Mucosa of descending colon (tissue), 3 donors: ENCODE data around the gene KNTC1. TPM values are rescaled to one million over a fixed set of nuclear protein-coding genes. Genes with fewer than 3 reads are reported as not detected.
"Not testable (repeated sequence)": the region's sequence is repeated elsewhere in the genome, so short reads cannot be mapped to it uniquely, and the experiment has no call there.

Experiments
- ATAC-seq: fragments of 200-7000 bp; cut with Tn5 transposase; one replicate; pipeline ENCODE4 v1.9.1; 2020; ENCODE audit warnings: mild to moderate bottlenecking, moderate library complexity
- DNase-seq, 3 donors: peaks; one replicate each; pipeline ENCODE4 v3.0.0-alpha.2; 2020
- H3K36me3 ChIP-seq: fragments of 200-600 bp; one replicate; pipeline ENCODE4 v1.8.0; 2021; ENCODE audit warnings: low read depth, mild to moderate bottlenecking
- H3K4me1 ChIP-seq: fragments of 200-600 bp; one replicate; pipeline ENCODE4 v1.8.0; 2021; ENCODE audit warnings: low read depth, mild to moderate bottlenecking
- H3K4me3 ChIP-seq: fragments of 200-600 bp; one replicate; pipeline ENCODE4 v1.8.0; 2021; ENCODE audit warnings: mild to moderate bottlenecking
- H3K9me3 ChIP-seq: fragments of 200-600 bp; one replicate; pipeline ENCODE4 v1.8.0; 2021; ENCODE audit warnings: mild to moderate bottlenecking
- CTCF ChIP-seq: fragments of 200-600 bp; IDR thresholded peaks from one replicate; pipeline ENCODE4 v1.8.0; 2022; ENCODE audit warnings: antibody characterized with exemption, mild to moderate bottlenecking
- intact Hi-C, 2 donors: fragments of 100-400 bp; cut with DNase I in 1 of 2; cut with micrococcal nuclease in 1 of 2; formaldehyde crosslinking; loops; one replicate each; pipeline versions ENCODE4 v1.11.0 to v1.11.1; 2022; cut with DNase I, micrococcal nuclease
- total RNA-seq, 3 donors: library from RNA; stranded (reverse); fragmentation: NEBNext Ultra II Directional in 2 of 3; extraction: Animal tissue kit (Norgen Biotek cat#: 25700) in 2 of 3; gene quantifications; one replicate each; pipeline versions ENCODE4 v1.2.1 to v1.2.4, GENCODE V29; 2021 to 2023
- donor health status: DM: no; HTN: no; CAD: no; lungs with moderate emphysema.
- donor health status: DM: no; HTN: no; CAD: no.
- donor health status: DM: no; HTN: yes; CAD: no.

Gene KNTC1
- total RNA-seq, 3 donors from 2014 or later = 11.4 to 28.3 (median 16.2) TPM

GRCh38 chr12:122505419-122506051 is 21.5 kb upstream of the KNTC1 start:
- ATAC-seq = no peak
- Histone ChIP-seq H3K9me3 (no peaks in the 10 kb centered on the region), H3K36me3 (peaks cover 26% of the 10 kb centered on the region), H3K4me3 (no peak overlapping the region), H3K4me1 (no peaks in the 10 kb centered on the region)
- intact Hi-C loops = no loop called here
- DNase-seq = no peak
- no peak for TF ChIP-seq CTCF

GRCh38 chr12:122506393-122506938 is 20.6 kb upstream of the KNTC1 start:
- H3K36me3 ChIP-seq = peaks cover 34% of the 10 kb centered on the region
- no peaks in the 10 kb centered on the region for H3K9me3 ChIP-seq
- intact Hi-C loops = no loop called here
- ATAC-seq = no peak
- DNase-seq = no peak
- no peaks in the 10 kb centered on the region for H3K4me1 ChIP-seq
- TF ChIP-seq CTCF = no peak
- no peak overlapping the region for H3K4me3 ChIP-seq

GRCh38 chr12:122508163-122508562 is 18.9 kb upstream of the KNTC1 start:
- Histone ChIP-seq H3K36me3 (peaks cover 34% of the 10 kb centered on the region), H3K9me3 (no peaks in the 10 kb centered on the region), H3K4me3 (no peak overlapping the region), H3K4me1 (no peaks in the 10 kb centered on the region)
- TF ChIP-seq CTCF = no peak
- intact Hi-C loops = no loop called here
- DNase-seq (no peak), ATAC-seq (no peak)

DNA sequence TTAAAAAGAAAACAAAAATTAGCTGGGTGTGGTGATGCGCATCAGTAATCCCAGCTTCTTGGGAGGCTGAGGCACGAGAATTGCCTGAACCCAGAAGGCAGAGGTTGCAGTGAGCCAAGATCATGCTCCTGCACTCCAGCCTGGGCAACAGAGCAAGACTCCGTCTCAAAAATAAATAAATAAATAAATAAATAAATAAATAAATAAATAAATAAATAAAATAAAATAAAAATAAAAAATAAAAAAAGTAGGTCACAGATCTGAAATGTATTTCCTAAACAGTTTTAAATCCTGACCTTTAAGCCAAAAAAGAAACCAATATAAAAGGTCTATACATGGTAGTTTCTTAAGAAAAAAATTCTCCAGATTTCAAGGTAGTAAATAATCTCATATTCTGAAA is 14.0 kb upstream of the KNTC1 start:
- ATAC-seq, H3K4me1 ChIP-seq, H3K4me3 ChIP-seq, H3K9me3 ChIP-seq, intact Hi-C loops, DNase-seq: not testable (repeated sequence)
- H3K36me3 ChIP-seq = peaks cover 39% of the 10 kb centered on the region

DNA sequence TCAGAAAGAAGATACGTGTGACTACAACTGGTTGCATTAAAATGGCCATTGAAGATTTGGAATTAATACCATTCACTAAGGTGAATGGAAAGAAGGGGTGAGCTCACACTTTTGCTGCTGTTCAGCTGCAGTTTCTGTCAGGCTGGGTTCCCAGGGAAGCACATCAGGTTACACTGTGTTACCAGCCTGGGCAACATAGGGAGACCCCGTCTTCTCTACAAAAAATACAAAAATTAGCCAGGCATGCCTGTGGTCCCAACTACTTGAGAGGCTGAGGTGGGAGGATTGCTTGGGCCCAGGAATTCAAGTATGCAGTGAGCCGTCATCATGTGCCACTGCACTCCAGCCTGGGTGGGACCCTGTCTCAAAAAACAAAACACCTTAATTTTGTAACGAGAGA is 13.4 kb upstream of the KNTC1 start:
- Histone ChIP-seq H3K4me3 (no peak overlapping the region), H3K36me3 (peaks cover 44% of the 10 kb centered on the region), H3K4me1 (no peaks in the 10 kb centered on the region), H3K9me3 (no peaks in the 10 kb centered on the region)
- no peak for DNase-seq
- TF ChIP-seq CTCF = no peak
- intact Hi-C loops = no loop called here
- no peak for ATAC-seq

DNA sequence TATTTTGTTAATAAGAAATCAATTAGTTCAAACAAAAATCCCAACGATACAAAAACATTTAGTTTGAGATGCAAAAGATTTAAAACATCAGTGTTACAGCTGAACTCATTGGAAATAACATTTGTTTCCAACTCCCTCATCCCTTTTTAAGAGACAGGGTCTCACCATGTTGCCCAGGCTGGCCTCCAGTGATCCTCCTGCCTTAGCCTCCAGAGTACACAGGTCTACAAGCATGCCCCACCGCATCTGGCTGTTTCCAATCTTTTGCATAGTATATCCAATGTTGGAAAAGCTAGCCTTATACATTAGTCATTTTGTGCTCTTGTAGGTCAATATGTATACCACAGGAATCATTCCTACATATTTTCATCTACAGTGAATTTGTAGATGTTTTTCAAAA is 11.8 kb upstream of the KNTC1 start:
- Histone ChIP-seq H3K4me3 (no peak overlapping the region), H3K9me3 (no peaks in the 10 kb centered on the region), H3K4me1 (no peaks in the 10 kb centered on the region), H3K36me3 (peaks cover 45% of the 10 kb centered on the region)
- DNase-seq (no peak), ATAC-seq (no peak)
- intact Hi-C loops = no loop called here
- TF ChIP-seq CTCF = no peak
